ENCODE measurements around the gene SLAMF7. TPM values are rescaled to one million over a fixed set of nuclear protein-coding genes. Genes with fewer than 3 reads are reported as not detected.

Gene SLAMF7
- total RNA-seq, 1 donor, result not detected

GRCh38 chr1:160750608-160751007 is 11.6 kb downstream of the SLAMF7 start:
- no peak for DNase-seq (ENCODE audit: low read depth)
- no peak overlapping the region for H3K4me3 ChIP-seq (ENCODE audit: low read depth, low read length)
- TF ChIP-seq, protein P1, sequence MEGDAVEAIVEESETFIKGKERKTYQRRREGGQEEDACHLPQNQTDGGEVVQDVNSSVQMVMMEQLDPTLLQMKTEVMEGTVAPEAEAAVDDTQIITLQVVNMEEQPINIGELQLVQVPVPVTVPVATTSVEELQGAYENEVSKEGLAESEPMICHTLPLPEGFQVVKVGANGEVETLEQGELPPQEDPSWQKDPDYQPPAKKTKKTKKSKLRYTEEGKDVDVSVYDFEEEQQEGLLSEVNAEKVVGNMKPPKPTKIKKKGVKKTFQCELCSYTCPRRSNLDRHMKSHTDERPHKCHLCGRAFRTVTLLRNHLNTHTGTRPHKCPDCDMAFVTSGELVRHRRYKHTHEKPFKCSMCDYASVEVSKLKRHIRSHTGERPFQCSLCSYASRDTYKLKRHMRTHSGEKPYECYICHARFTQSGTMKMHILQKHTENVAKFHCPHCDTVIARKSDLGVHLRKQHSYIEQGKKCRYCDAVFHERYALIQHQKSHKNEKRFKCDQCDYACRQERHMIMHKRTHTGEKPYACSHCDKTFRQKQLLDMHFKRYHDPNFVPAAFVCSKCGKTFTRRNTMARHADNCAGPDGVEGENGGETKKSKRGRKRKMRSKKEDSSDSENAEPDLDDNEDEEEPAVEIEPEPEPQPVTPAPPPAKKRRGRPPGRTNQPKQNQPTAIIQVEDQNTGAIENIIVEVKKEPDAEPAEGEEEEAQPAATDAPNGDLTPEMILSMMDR (IDR thresholded peaks at IDR 0.05; ENCODE audit: insufficient read depth, low read length), result no peak

DNA sequence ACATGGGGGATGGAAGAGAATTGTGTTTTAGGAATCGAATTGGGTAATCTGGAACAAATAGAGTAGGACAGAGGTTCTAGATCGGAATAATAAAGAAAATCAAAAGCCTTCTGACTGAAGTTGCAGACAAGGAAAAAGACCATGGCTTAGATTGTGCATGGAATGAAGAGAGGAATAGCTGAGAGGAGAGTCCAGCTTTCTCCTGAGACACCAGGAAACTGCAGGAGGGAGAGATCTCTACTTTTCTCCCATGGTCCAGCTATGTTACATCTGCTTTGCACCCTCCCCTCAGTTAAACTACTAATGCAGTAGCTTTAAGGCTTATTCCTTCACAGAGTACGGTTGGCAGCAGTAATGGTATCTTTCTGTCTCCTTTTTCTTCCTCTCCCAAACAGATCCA is 13.4 kb downstream of the SLAMF7 start:
- no peak for DNase-seq (ENCODE audit: low read depth)
- H3K4me3 ChIP-seq (ENCODE audit: low read depth, low read length), result no peak overlapping the region
- TF ChIP-seq, protein P1 (IDR thresholded peaks at IDR 0.05; ENCODE audit: insufficient read depth, low read length), result no peak

DNA sequence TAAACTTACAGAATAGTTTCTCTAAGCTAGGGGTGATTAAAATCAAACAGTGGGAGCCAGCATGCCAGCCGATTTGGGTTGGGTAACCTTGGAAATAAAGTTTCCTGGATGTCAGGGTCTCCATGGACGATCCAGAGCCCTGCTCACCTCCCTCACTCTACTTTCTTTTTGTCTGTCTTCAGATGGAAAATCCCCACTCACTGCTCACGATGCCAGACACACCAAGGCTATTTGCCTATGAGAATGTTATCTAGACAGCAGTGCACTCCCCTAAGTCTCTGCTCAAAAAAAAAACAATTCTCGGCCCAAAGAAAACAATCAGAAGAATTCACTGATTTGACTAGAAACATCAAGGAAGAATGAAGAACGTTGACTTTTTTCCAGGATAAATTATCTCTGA is 13.9 kb downstream of the SLAMF7 start:
- DNase-seq (ENCODE audit: low read depth), result no peak
- TF ChIP-seq, protein P1 (IDR thresholded peaks at IDR 0.05; ENCODE audit: insufficient read depth, low read length), result no peak
- no peak overlapping the region for H3K4me3 ChIP-seq (ENCODE audit: low read depth, low read length)

DNA sequence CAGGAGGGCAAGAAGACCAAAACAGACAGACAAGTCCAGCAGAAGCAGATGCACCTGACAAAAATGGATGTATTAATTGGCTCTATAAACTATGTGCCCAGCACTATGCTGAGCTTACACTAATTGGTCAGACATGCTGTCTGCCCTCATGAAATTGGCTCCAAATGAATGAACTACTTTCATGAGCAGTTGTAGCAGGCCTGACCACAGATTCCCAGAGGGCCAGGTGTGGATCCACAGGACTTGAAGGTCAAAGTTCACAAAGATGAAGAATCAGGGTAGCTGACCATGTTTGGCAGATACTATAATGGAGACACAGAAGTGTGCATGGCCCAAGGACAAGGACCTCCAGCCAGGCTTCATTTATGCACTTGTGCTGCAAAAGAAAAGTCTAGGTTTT is 14.5 kb downstream of the SLAMF7 start:
- DNase-seq (ENCODE audit: low read depth), result no peak

DNA sequence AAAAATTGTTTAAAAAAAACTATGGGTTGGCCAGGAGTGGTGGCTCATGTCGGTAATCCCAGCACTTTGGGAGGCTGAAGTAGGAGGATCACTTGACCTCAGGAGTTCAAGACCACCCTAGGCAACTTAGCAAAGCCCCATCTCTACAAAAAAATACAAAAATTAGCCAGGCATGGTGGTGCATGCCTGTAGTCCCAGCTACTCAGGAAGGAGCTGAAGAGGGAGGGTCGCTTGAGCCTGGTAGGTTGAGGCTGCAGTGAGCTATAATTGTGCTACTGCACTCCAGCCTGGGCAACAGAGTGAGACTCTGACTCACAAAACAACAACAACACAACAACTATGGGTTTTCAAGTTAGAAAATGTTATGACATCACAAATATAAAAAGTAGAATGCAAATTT is 16.4 kb downstream of the SLAMF7 start:
- TF ChIP-seq, protein P1 (IDR thresholded peaks at IDR 0.05; ENCODE audit: insufficient read depth, low read length), result no peak
- no peak overlapping the region for H3K4me3 ChIP-seq (ENCODE audit: low read depth, low read length)
- DNase-seq (ENCODE audit: low read depth), result no peak

More for the DNA sequence above, 14.5 kb downstream of the SLAMF7 start:
- no peak overlapping the region for H3K4me3 ChIP-seq (ENCODE audit: low read depth, low read length)
- TF ChIP-seq, protein P1 (IDR thresholded peaks at IDR 0.05; ENCODE audit: insufficient read depth, low read length), result no peak

DNA sequence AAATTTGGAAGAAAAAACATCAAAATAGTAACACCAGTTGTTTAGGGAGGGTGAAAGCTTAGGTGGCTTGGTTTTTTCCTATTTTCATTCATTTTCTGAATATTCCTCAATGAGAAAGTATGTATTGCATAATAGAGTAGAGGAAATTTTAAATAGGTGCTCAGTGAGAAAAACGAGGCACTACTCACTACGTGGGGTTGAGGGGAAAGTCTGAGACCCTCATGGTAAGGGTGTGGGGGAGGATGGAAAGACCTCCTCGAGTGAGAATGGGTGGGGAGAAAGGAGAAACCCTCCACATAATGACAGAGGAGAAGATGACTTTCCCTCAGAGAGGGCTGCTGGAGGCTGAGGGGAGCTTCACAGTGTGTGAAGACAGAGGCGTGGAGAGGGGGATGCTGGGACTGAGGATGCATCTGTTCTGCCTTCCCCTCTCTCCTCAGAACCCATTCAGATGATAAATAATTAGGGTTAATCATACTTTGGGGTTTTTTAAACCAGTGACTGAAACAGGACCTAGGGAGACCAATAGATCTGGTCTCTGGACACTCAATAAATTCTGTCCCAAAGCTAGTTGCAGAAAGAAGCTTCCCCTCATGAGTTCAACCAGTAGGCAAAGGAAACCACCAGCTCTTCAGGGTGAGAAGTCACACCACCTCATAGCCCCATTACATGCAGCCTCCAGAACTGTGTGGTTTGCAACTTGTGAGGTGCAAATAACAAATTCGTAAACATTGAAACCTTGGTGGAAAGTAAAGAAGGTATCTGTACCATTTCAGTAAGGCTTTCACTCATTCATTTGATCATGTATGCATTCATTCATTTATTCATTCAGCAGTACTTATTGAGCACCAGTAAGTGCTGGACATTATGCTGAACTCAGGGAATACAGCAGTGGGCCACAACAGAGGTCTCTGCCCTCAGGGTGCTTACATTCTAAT is 17.1 kb downstream of the SLAMF7 start:
- TF ChIP-seq, protein P1 (IDR thresholded peaks at IDR 0.05; ENCODE audit: insufficient read depth, low read length), result no peak
- H3K4me3 ChIP-seq (ENCODE audit: low read depth, low read length), result no peak overlapping the region
- DNase-seq (ENCODE audit: low read depth), result no peak

All from fibroblast of the aortic adventitia (primary cell).